ENCODE data around the gene AGAP5. TPM values are rescaled to one million over a fixed set of nuclear protein-coding genes. Genes with fewer than 3 reads are reported as not detected.

The AGAP5 gene
- polyA plus RNA-seq, 1 of the 3 experiments (the other 2 are of a cell fraction), result 3.8 TPM

- peaks cover 0 to 6% of the 10 kb centered on the region in 2 experiments; a peak in 2 of 4 replicates for H3K4me1 ChIP-seq (ENCODE audit: control insufficient read depth in 1 of 2, insufficient read depth in 2 of 2, low read depth in 1 of 2, low read length in 1 of 2)
- no peak overlapping the region for H3K4me2 ChIP-seq
- 89% methylated on average over 7 of the region's 16 CpGs for WGBS (ENCODE audit: low lambda C conversion rate)
- no peak overlapping the region for H2AFZ ChIP-seq (ENCODE audit: low read depth)
- ChIA-PET POLR2A (interaction anchor here (1.2 kb wide), 1 partner anchor 9 kb away, joined by 6 read pairs; no protein-coding TSS in a partner anchor), CTCF (interaction anchor here (0.5 kb wide), 1 partner anchor 545 kb away, joined by 3 read pairs; no protein-coding TSS in a partner anchor)
- no peaks in the 10 kb centered on the region for H3K27me3 ChIP-seq (ENCODE audit: insufficient read depth)
- peaks cover 0 to 14% of the 10 kb centered on the region in 2 experiments for H3K36me3 ChIP-seq (replicated peaks in 1 of 2; ENCODE audit: control insufficient read depth in 1 of 2, insufficient read depth in 2 of 2, low read length in 1 of 2)
- no peaks in the 10 kb centered on the region for H4K20me1 ChIP-seq (ENCODE audit: insufficient read depth)
- no peak overlapping the region for H3K27ac ChIP-seq (ENCODE audit: low read depth in 2 of 2, low read length in 1 of 2)
- peaks cover 42% of the 10 kb centered on the region for H3K79me2 ChIP-seq (ENCODE audit: insufficient read depth)
- no peak overlapping the region for H3K9ac ChIP-seq
- TF ChIP-seq, protein P1, sequence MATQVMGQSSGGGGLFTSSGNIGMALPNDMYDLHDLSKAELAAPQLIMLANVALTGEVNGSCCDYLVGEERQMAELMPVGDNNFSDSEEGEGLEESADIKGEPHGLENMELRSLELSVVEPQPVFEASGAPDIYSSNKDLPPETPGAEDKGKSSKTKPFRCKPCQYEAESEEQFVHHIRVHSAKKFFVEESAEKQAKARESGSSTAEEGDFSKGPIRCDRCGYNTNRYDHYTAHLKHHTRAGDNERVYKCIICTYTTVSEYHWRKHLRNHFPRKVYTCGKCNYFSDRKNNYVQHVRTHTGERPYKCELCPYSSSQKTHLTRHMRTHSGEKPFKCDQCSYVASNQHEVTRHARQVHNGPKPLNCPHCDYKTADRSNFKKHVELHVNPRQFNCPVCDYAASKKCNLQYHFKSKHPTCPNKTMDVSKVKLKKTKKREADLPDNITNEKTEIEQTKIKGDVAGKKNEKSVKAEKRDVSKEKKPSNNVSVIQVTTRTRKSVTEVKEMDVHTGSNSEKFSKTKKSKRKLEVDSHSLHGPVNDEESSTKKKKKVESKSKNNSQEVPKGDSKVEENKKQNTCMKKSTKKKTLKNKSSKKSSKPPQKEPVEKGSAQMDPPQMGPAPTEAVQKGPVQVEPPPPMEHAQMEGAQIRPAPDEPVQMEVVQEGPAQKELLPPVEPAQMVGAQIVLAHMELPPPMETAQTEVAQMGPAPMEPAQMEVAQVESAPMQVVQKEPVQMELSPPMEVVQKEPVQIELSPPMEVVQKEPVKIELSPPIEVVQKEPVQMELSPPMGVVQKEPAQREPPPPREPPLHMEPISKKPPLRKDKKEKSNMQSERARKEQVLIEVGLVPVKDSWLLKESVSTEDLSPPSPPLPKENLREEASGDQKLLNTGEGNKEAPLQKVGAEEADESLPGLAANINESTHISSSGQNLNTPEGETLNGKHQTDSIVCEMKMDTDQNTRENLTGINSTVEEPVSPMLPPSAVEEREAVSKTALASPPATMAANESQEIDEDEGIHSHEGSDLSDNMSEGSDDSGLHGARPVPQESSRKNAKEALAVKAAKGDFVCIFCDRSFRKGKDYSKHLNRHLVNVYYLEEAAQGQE (IDR thresholded peaks at IDR 0.05; ENCODE audit: low read depth, low read length), result no peak
- TF ChIP-seq RXRA (IDR thresholded peaks at IDR 0.05; ENCODE audit: borderline replicate concordance, low read depth) (no peak), POLR2AphosphoS5 (IDR thresholded peaks at IDR 0.05; ENCODE audit: low read depth, low read length) (no peak), SMC3 (IDR thresholded peaks at IDR 0.05; ENCODE audit: low read depth, low read length) (no peak), MXI1 (IDR thresholded peaks at IDR 0.05; ENCODE audit: low read depth, low read length) (no peak), YY1 (IDR thresholded peaks at IDR 0.05; ENCODE audit: low read depth) (no peak), MEF2A (IDR thresholded peaks at IDR 0.05; ENCODE audit: borderline replicate concordance, low read depth) (no peak)
- TF ChIP-seq, protein P2, sequence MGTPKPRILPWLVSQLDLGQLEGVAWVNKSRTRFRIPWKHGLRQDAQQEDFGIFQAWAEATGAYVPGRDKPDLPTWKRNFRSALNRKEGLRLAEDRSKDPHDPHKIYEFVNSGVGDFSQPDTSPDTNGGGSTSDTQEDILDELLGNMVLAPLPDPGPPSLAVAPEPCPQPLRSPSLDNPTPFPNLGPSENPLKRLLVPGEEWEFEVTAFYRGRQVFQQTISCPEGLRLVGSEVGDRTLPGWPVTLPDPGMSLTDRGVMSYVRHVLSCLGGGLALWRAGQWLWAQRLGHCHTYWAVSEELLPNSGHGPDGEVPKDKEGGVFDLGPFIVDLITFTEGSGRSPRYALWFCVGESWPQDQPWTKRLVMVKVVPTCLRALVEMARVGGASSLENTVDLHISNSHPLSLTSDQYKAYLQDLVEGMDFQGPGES (IDR thresholded peaks at IDR 0.05; ENCODE audit: low read depth, low read length), result no peak
- no peaks in the 10 kb centered on the region for H3K9me3 ChIP-seq
- no peaks in the 10 kb centered on the region for H3K9me2 ChIP-seq
- H3K4me3 ChIP-seq (ENCODE audit: low read depth in 2 of 2, low read length in 1 of 2), result no peak overlapping the region
- H3F3A ChIP-seq (replicated peaks; ENCODE audit: insufficient read depth), result peaks cover 14% of the 10 kb centered on the region
- DNase-seq, result no peak
Observed at GRCh38 chr10:73734028-73734720, 36.3 kb upstream of the AGAP5 start.

DNA sequence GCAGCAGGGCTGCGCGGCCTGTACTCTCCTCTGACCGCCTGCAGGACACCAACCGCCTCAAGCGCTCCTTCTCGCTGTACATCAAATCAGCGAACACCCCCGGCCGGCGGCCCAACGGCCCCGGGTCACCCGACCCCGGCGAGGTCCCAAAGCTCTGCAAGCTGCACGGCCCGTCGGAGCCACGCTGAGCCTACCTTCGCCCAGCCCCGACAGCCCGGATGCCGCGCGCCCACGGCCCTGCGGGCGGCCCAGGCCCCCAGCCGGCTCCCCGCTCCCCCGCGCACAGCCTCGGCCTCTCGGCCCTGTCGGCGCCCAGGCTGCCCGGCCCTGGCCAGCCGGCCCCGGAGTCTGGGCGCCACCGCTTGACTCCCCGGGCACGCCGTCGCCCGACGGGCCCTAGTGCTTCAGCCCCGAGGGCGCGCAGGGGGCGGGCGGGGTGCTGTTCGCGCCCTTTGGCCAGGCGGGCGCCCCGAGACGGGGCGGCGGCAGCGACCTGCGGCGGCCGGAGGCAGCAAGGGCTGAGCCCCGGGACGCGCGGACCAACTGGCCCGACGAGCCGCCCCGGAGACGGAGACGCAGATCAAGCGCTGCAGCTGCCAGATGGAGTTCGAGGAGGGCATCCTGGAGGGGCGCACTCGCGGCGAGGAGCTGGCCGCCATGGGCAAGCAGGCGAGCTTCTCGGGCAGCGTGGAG lies 35.2 kb upstream of the AGAP5 start:
- Histone ChIP-seq H3F3A (replicated peaks; ENCODE audit: insufficient read depth) (peaks cover 20% of the 10 kb centered on the region), H3K4me2 (no peak overlapping the region), H3K79me2 (ENCODE audit: insufficient read depth) (peaks cover 53% of the 10 kb centered on the region), H3K27me3 (ENCODE audit: insufficient read depth) (no peaks in the 10 kb centered on the region), H3K9ac (no peak overlapping the region), H3K9me2 (no peaks in the 10 kb centered on the region), H3K4me1 (ENCODE audit: control insufficient read depth in 1 of 2, insufficient read depth in 2 of 2, low read depth in 1 of 2, low read length in 1 of 2) (peaks cover 0 to 6% of the 10 kb centered on the region in 2 experiments; a peak in 2 of 4 replicates), H2AFZ (ENCODE audit: low read depth) (no peak overlapping the region), H4K20me1 (ENCODE audit: insufficient read depth) (no peaks in the 10 kb centered on the region), H3K27ac (ENCODE audit: low read depth in 2 of 2, low read length in 1 of 2) (no peak overlapping the region), H3K36me3 (replicated peaks in 1 of 2; ENCODE audit: control insufficient read depth in 1 of 2, insufficient read depth in 2 of 2, low read length in 1 of 2) (peaks cover 3 to 15% of the 10 kb centered on the region in 2 experiments), H3K9me3 (no peaks in the 10 kb centered on the region), H3K4me3 (ENCODE audit: low read depth in 2 of 2, low read length in 1 of 2) (no peak overlapping the region)
- 97% methylated on average over 56 of the region's 84 CpGs for WGBS (ENCODE audit: low lambda C conversion rate)
- POLR2A ChIA-PET, result interaction anchor here (0.6 to 1.2 kb wide), 2 partner anchors 10 to 23 kb away, joined by 3 to 6 read pairs; no protein-coding TSS in a partner anchor
- CTCF ChIA-PET, result interaction anchor here (0.9 kb wide), 1 partner anchor 85 kb away, joined by 3 read pairs; no protein-coding TSS in a partner anchor
- DNase-seq, result no peak
- TF ChIP-seq, protein P3, sequence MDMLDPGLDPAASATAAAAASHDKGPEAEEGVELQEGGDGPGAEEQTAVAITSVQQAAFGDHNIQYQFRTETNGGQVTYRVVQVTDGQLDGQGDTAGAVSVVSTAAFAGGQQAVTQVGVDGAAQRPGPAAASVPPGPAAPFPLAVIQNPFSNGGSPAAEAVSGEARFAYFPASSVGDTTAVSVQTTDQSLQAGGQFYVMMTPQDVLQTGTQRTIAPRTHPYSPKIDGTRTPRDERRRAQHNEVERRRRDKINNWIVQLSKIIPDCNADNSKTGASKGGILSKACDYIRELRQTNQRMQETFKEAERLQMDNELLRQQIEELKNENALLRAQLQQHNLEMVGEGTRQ (IDR thresholded peaks at IDR 0.05; ENCODE audit: borderline replicate concordance, low read depth, low read length), result no peak
- TF ChIP-seq RXRA (IDR thresholded peaks at IDR 0.05; ENCODE audit: borderline replicate concordance, low read depth) (no peak), GABPA (IDR thresholded peaks at IDR 0.05; ENCODE audit: low read depth) (no peak), POLR2AphosphoS5 (IDR thresholded peaks at IDR 0.05; ENCODE audit: low read depth, low read length) (no peak), SIN3A (IDR thresholded peaks at IDR 0.05; ENCODE audit: borderline replicate concordance, low read depth, low read length) (no peak), GATA2 (CRISPR knock-in tag; IDR thresholded peaks at IDR 0.05) (no peak), TEAD4 (IDR thresholded peaks at IDR 0.05; ENCODE audit: borderline replicate concordance, insufficient read depth) (no peak), SMC3 (IDR thresholded peaks at IDR 0.05; ENCODE audit: low read depth, low read length) (no peak), NFIC (IDR thresholded peaks at IDR 0.05; ENCODE audit: borderline replicate concordance) (no peak), TCF12 (IDR thresholded peaks at IDR 0.05) (no peak), MXI1 (IDR thresholded peaks at IDR 0.05; ENCODE audit: low read depth, low read length) (no peak), EP300 (IDR thresholded peaks at IDR 0.05; ENCODE audit: borderline replicate concordance in 1 of 2, low read depth in 1 of 2, low read length in 1 of 2) (no peak), JUND (IDR thresholded peaks at IDR 0.05) (no peak), NRF1 (IDR thresholded peaks at IDR 0.05; ENCODE audit: low read depth, low read length) (no peak)
- TF ChIP-seq, protein P2 (IDR thresholded peaks at IDR 0.05; ENCODE audit: low read depth, low read length), result no peak
